Measurements from ENCODE around the gene FDXR. TPM values are rescaled to one million over a fixed set of nuclear protein-coding genes. Genes with fewer than 3 reads are reported as not detected.

Gene FDXR
- total RNA-seq, 1 experiment from 2014 or later = 39.7 TPM

- no peak overlapping the region for H4K8ac ChIP-seq (replicated peaks; ENCODE audit: insufficient read length, low read depth, low read length)
- no peak overlapping the region for H3K14ac ChIP-seq (ENCODE audit: insufficient read depth, low read length)
- H2BK5ac ChIP-seq (ENCODE audit: insufficient read length, low read length) = no peak overlapping the region
- H2BK12ac ChIP-seq (ENCODE audit: insufficient read length, low read depth, low read length) = no peak overlapping the region
- no peak overlapping the region for H2BK20ac ChIP-seq (ENCODE audit: low read depth, low read length, poor library complexity, severe bottlenecking)
- no peak overlapping the region for H3K18ac ChIP-seq (ENCODE audit: insufficient read length, low read depth, low read length)
- Mint-ChIP-seq H3K27ac (no peak overlapping the region), H3K4me3 (peak overlapping the region; percentile 21 to 58; a peak in 2 of 5 replicates), H3K27me3 (ENCODE audit: low read depth) (peaks cover 57% of the 10 kb centered on the region), H3K36me3 (ENCODE audit: insufficient read depth in 1 of 3, low read depth in 3 of 3) (peaks cover 0 to 6% (median 4%) of the 10 kb centered on the region in 3 experiments; a peak in 1 of 7 replicates), H3K9me3 (no peaks in the 10 kb centered on the region), H3K4me1 (peaks cover 18 to 25% of the 10 kb centered on the region in 2 experiments)
- H3K4me2 ChIP-seq (ENCODE audit: insufficient read depth, insufficient read length, low read length) = no peak overlapping the region
- H3K23me2 ChIP-seq (ENCODE audit: insufficient read length, low read depth, low read length, poor library complexity, severe bottlenecking) = no peaks in the 10 kb centered on the region
- no peak overlapping the region for H2AK5ac ChIP-seq (ENCODE audit: insufficient read length, low read length)
- H3K4me1 ChIP-seq (ENCODE audit: insufficient read depth, low read length) = peaks cover 2% of the 10 kb centered on the region; the same call in 1 of the 2 replicates
- H3K79me2 ChIP-seq (ENCODE audit: insufficient read depth, low read length) = no peaks in the 10 kb centered on the region
- H4K20me1 ChIP-seq (ENCODE audit: control insufficient read depth, insufficient read depth, insufficient read length) = no peaks in the 10 kb centered on the region
- no peak overlapping the region for H3T11ph ChIP-seq (ENCODE audit: low read length)
- H2AFZ ChIP-seq (ENCODE audit: low read length) = no peak overlapping the region
- H3K9ac ChIP-seq (ENCODE audit: extremely low read depth, insufficient read length, low read length) = no peak overlapping the region
- no peak overlapping the region for H3K56ac ChIP-seq (ENCODE audit: insufficient read length, low read depth, low read length)
- no peak overlapping the region for H3K23ac ChIP-seq (ENCODE audit: insufficient read length, low read depth, low read length)
- H3K27me3 ChIP-seq (ENCODE audit: insufficient read depth, low read length) = peaks cover 12% of the 10 kb centered on the region
- no peak for DNase-seq
- H2BK15ac ChIP-seq (ENCODE audit: low read depth, low read length) = no peak overlapping the region
- no peak overlapping the region for H4K5ac ChIP-seq (ENCODE audit: insufficient read length, low read depth, low read length)
- TF ChIP-seq CTCF (conservative IDR thresholded peaks at IDR 0.05) = no peak
- no peak overlapping the region for H3K27ac ChIP-seq (ENCODE audit: insufficient read length, low read depth, low read length)
- WGBS (ENCODE audit: extremely low coverage, insufficient read length, low lambda C conversion rate) = no CpG with 5 or more reads among the region's 8 CpGs
- H4K91ac ChIP-seq (ENCODE audit: insufficient read length, low read depth, low read length) = no peak overlapping the region
- H3K4ac ChIP-seq (ENCODE audit: low read depth, low read length) = no peak overlapping the region
- H2BK120ac ChIP-seq (ENCODE audit: low read depth, low read length, poor library complexity, severe bottlenecking) = no peak overlapping the region
- no peaks in the 10 kb centered on the region for H3K79me1 ChIP-seq (ENCODE audit: insufficient read depth, low read depth, low read length, poor library complexity, severe bottlenecking)
- no peaks in the 10 kb centered on the region for H3K9me3 ChIP-seq (ENCODE audit: control insufficient read depth, low read depth, low read length)
Measured at GRCh38 chr17:74842146-74842598, 30.6 kb downstream of the FDXR start.

All from H9 (cell line).